DND-41 (cell line): Measurements from ENCODE around the gene ARHGEF39.
A peak's percentile ranks its signal among the peaks of the same experiment; 100 is the strongest.

Source experiments
- ATAC-seq: fragments of 200-7000 bp; cut with Tn5 transposase; 3 replicates; pipeline ENCODE4 v1.9.1; 2021; ENCODE audit warnings: low read depth; ENCODE audit not compliant: insufficient read depth
- DNase-seq: peaks from one replicate; pipeline ENCODE4 v3.0.0-alpha.2; 2020
- H2AFZ ChIP-seq: 2 replicates; pipeline ENCODE4 v1.6.0; 2012; ENCODE audit warnings: low read depth, low read length
- H3K27ac ChIP-seq: 2 replicates; pipeline ENCODE4 v1.5.1; 2012; ENCODE audit warnings: low read length, inconsistent platforms
- H3K27me3 ChIP-seq: fragments of 200-600 bp; sonication (generic); 2 replicates; pipeline ENCODE4 v1.6.0; 2012; ENCODE audit warnings: low read length, mild to moderate bottlenecking, inconsistent platforms; ENCODE audit not compliant: insufficient read depth, poor library complexity
- H3K36me3 ChIP-seq: 2 replicates; pipeline ENCODE4 v1.5.1; 2012; ENCODE audit warnings: low read length, inconsistent platforms; ENCODE audit not compliant: insufficient read depth
- H3K4me1 ChIP-seq: 2 replicates; pipeline ENCODE4 v1.5.1; 2012; ENCODE audit warnings: mild to moderate bottlenecking, low read length; ENCODE audit not compliant: insufficient read depth
- H3K4me2 ChIP-seq: 2 replicates; pipeline ENCODE4 v1.6.0; 2012; ENCODE audit warnings: mild to moderate bottlenecking, moderate library complexity, low read length, inconsistent platforms; ENCODE audit not compliant: insufficient read depth
- H3K4me3 ChIP-seq, 2 experiments: fragments of 200-600 bp in 1 of 2; shearing (Covaris generic) in 1 of 2; 2 replicates each; pipeline ENCODE4 v1.5.1; 2012 to 2016; ENCODE audit warnings: inconsistent platforms in 2 of 2, low read length in 2 of 2, mild to moderate bottlenecking in 2 of 2, low read depth in 1 of 2, moderate library complexity in 1 of 2
- H3K79me2 ChIP-seq: 2 replicates; pipeline ENCODE4 v1.6.0; 2012; ENCODE audit warnings: low read length, inconsistent platforms; ENCODE audit not compliant: insufficient read depth
- H3K9ac ChIP-seq: 2 replicates; pipeline ENCODE4 v1.6.0; 2012; ENCODE audit warnings: low read depth, mild to moderate bottlenecking, inconsistent platforms, low read length, moderate library complexity
- H3K9me3 ChIP-seq: 2 replicates; pipeline ENCODE4 v1.5.1; 2012; ENCODE audit warnings: low read length, moderate library complexity, mild to moderate bottlenecking, inconsistent platforms; ENCODE audit not compliant: insufficient read depth, severe bottlenecking
- H4K20me1 ChIP-seq: 2 replicates; pipeline ENCODE4 v1.6.0; 2012; ENCODE audit warnings: low read length; ENCODE audit not compliant: insufficient read depth
- CTCF ChIP-seq: IDR thresholded peaks from 2 replicates; pipeline ENCODE4 v1.5.1; 2012; ENCODE audit warnings: borderline replicate concordance, low read length, moderate library complexity, mild to moderate bottlenecking; ENCODE audit not compliant: poor library complexity, severe bottlenecking; ENCODE audit errors: extremely low read depth
- EZH2 ChIP-seq: IDR thresholded peaks from 3 replicates; pipeline ENCODE4 v1.6.1; 2012; ENCODE audit warnings: borderline replicate concordance, low read depth, mild to moderate bottlenecking, moderate library complexity, low read length, inconsistent platforms; ENCODE audit not compliant: severe bottlenecking

The ARHGEF39 gene

GRCh38 chr9:35661756-35662350, 3.1 kb downstream of the ARHGEF39 start:
- Histone ChIP-seq H3K27me3 (no peaks in the 10 kb centered on the region), H2AFZ (no peak overlapping the region), H3K9me3 (no peaks in the 10 kb centered on the region), H3K9ac (peak overlapping the region; percentile 78; the same call in 1 of the 2 replicates), H4K20me1 (peaks cover 3% of the 10 kb centered on the region; the same call in 1 of the 2 replicates), H3K79me2 (peaks cover 52% of the 10 kb centered on the region), H3K36me3 (peaks cover 39% of the 10 kb centered on the region), H3K4me2 (peak overlapping the region; percentile 78), H3K4me1 (peaks cover 90% of the 10 kb centered on the region), H3K27ac (peak overlapping the region; percentile 97), H3K4me3 (peak overlapping the region in 1 of 2 experiments; percentile 11; a peak in 2 of 4 replicates)
- DNase-seq (peak; percentile 44), ATAC-seq (no peak)
- TF ChIP-seq CTCF = no peak
- TF ChIP-seq EZH2 = no peak

- Histone ChIP-seq H3K4me1 (peaks cover 87% of the 10 kb centered on the region), H2AFZ (no peak overlapping the region), H3K9ac (peak overlapping the region; percentile 24; the same call in 1 of the 2 replicates), H3K36me3 (peaks cover 39% of the 10 kb centered on the region), H3K27me3 (no peaks in the 10 kb centered on the region), H3K9me3 (no peaks in the 10 kb centered on the region), H3K27ac (no peak overlapping the region), H4K20me1 (peaks cover 3% of the 10 kb centered on the region; the same call in 1 of the 2 replicates), H3K4me2 (peak overlapping the region; percentile 18; the same call in 1 of the 2 replicates), H3K79me2 (peaks cover 49% of the 10 kb centered on the region), H3K4me3 (no peak overlapping the region)
- DNase-seq = no peak
- no peak for TF ChIP-seq EZH2
- TF ChIP-seq CTCF = peak; percentile 33
- ATAC-seq = no peak
Observed at GRCh38 chr9:35660966-35661415, 4.0 kb downstream of the ARHGEF39 start.

GRCh38 chr9:35659340-35659739, 5.7 kb downstream of the ARHGEF39 start:
- peaks cover 3% of the 10 kb centered on the region; the same call in 1 of the 2 replicates for H4K20me1 ChIP-seq
- ATAC-seq (no peak), DNase-seq (no peak)
- peaks cover 48% of the 10 kb centered on the region for H3K79me2 ChIP-seq
- H3K27me3 ChIP-seq = no peaks in the 10 kb centered on the region
- peaks cover 39% of the 10 kb centered on the region for H3K36me3 ChIP-seq
- H3K9me3 ChIP-seq = no peaks in the 10 kb centered on the region
- peak overlapping the region; percentile 41 to 70; a peak in 3 of 4 replicates for H3K4me3 ChIP-seq
- peak overlapping the region; percentile 86 for H3K9ac ChIP-seq
- TF ChIP-seq CTCF = no peak
- no peak for TF ChIP-seq EZH2
- H2AFZ ChIP-seq = no peak overlapping the region
- peak overlapping the region; percentile 92 for H3K27ac ChIP-seq
- peaks cover 72% of the 10 kb centered on the region for H3K4me1 ChIP-seq
- peak overlapping the region; percentile 75 for H3K4me2 ChIP-seq
